HG02763 (cell line): ENCODE results near the gene SULT1A2.
"Not testable (repeated sequence)": the region's sequence is repeated elsewhere in the genome, so short reads cannot be mapped to it uniquely, and the experiment has no call there.

Experiments
- ATAC-seq: cut with Tn5 transposase; IDR thresholded peaks from one replicate; pipeline ENCODE4 v1.9.1; 2021; ENCODE audit warnings: mild to moderate bottlenecking, moderate library complexity; ENCODE audit not compliant: unreplicated experiment

SULT1A2 gene

GRCh38 chr16:28592511-28592910 lies 4.3 kb downstream of the SULT1A2 start:
- ATAC-seq = no peak

- ATAC-seq = no peak
These were observed 5.5 kb downstream of the SULT1A2 start for GRCh38 chr16:28591355-28591754.

GRCh38 chr16:28590384-28591340 lies 6.2 kb downstream of the SULT1A2 start:
- ATAC-seq = no peak

- no peak for ATAC-seq
These were observed 6.9 kb downstream of the SULT1A2 start for GRCh38 chr16:28589930-28590329.

GRCh38 chr16:28589069-28589468 lies 7.8 kb downstream of the SULT1A2 start:
- ATAC-seq = no peak

GRCh38 chr16:28587386-28587785 lies 9.5 kb downstream of the SULT1A2 start:
- no peak for ATAC-seq

GRCh38 chr16:28586466-28586865 lies 10.4 kb downstream of the SULT1A2 start:
- ATAC-seq = no peak

- ATAC-seq = no peak
These were observed 11.2 kb downstream of the SULT1A2 start for GRCh38 chr16:28585674-28586073.

- ATAC-seq = no peak
These were observed 16.0 kb downstream of the SULT1A2 start for GRCh38 chr16:28580726-28581315.

GRCh38 chr16:28575446-28576109 lies 21.3 kb downstream of the SULT1A2 start:
- no peak for ATAC-seq

GRCh38 chr16:28574925-28575324 lies 21.9 kb downstream of the SULT1A2 start:
- ATAC-seq = no peak

GRCh38 chr16:28573738-28574718 lies 22.8 kb downstream of the SULT1A2 start:
- ATAC-seq = no peak

GRCh38 chr16:28572696-28573510 lies 23.9 kb downstream of the SULT1A2 start:
- no peak for ATAC-seq

- ATAC-seq = no peak
These were observed 26.7 kb downstream of the SULT1A2 start for GRCh38 chr16:28569968-28570752.

GRCh38 chr16:28569021-28569420 lies 27.8 kb downstream of the SULT1A2 start:
- ATAC-seq = no peak

- no peak for ATAC-seq
These were observed 29.6 kb downstream of the SULT1A2 start for GRCh38 chr16:28567292-28567691.

- not testable (repeated sequence) for ATAC-seq
These were observed 30.5 kb downstream of the SULT1A2 start for GRCh38 chr16:28566233-28566925.

GRCh38 chr16:28563218-28563617 lies 33.6 kb downstream of the SULT1A2 start:
- ATAC-seq = no peak
